HG03439 (cell line): ENCODE data around the gene PLCL1.
"Not testable (repeated sequence)": the region's sequence is repeated elsewhere in the genome, so short reads cannot be mapped to it uniquely, and the experiment has no call there.

Experiments used
- ATAC-seq: cut with Tn5 transposase; IDR thresholded peaks from one replicate; pipeline ENCODE4 v1.9.1; 2021; ENCODE audit warnings: mild to moderate bottlenecking, moderate library complexity; ENCODE audit not compliant: unreplicated experiment

PLCL1 gene

DNA sequence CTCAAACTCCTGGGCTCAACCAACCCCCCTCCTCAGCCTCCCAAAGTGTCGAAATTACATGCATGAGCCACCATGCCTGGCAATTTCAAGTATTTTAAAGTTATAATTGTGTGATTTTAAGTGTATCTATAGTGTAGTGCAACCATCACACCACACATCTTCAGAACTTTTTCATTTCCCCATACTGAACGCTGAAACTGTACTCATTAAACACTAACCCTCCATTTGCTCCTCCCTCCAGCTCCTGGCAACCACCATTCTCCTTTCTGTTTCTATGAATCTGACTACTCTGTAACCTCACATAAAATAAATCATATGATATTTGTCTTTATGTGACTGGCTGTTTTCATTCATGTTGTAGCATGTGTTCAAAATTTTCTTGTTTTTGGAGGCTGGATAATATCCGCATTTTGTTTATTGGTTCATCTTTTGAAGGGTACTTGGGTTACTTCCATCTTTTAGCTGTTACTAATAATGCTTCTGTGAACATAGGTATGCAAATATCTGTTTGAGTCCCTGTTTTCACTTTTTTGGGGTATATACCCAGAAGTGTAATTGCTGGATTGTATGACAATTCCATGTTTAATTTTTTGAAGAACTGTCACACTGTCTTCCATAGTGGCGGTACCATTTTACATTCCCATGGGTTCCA lies 188.2 kb downstream of the PLCL1 start:
- ATAC-seq, result peak; percentile 82

DNA sequence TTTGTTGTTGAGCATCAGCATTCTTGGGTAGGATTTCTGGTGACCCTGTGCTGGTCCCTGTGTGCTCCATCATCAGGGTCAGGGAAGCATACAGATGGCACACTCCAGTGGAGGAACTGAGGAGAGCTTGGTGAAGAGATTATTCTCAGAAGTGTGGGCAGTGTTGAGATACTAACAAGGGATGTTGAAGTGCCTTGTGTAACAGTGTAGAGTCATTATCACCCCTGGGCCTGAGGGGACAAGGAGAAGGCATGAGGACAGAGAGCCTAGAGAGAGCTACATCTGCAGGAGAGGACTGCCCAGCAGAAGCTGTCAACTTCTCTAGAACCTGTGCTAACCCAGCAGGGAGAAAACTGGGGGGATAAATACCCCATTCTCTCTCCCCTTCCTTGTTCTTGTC lies 189.0 kb downstream of the PLCL1 start:
- ATAC-seq, result peak; percentile 48

DNA sequence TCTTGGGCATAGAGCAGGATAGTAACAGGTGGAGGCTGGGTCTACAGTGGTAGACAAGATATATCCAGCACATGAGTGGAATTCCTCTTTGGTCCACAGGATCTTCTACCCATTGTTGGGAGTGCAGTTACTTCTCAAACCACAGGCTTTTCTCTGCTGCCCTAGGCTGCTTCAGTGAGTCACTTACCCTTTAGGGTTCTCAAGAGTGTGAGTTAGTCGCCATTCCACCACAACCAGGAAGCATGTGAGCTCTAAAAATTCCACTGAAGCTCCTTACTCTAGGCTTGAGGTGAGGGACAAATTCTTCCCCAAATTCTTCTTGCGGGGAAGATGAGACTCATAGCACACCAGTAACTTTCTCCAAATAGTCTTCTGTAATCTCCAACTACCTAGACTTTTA lies 189.4 kb downstream of the PLCL1 start:
- ATAC-seq, result peak; percentile 15

DNA sequence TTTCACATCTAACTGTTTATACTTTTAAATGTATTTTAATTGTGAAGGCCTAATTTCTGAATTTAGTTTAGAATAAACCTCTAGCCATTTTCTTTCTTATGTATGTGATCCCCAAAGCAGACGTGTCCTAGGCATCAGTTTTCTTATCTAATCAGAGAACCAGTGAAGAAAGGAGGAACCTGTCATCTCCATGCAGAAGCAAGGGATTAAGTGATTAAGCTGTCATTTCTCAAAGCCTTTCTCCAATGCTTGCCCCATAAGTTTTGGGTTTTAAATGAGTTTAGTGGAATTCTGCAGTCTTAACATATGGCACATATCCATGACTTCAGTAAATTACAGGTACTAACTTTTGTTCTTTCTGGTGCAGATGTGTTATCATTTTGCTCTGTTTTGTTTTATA lies 190.4 kb downstream of the PLCL1 start:
- no peak for ATAC-seq

DNA sequence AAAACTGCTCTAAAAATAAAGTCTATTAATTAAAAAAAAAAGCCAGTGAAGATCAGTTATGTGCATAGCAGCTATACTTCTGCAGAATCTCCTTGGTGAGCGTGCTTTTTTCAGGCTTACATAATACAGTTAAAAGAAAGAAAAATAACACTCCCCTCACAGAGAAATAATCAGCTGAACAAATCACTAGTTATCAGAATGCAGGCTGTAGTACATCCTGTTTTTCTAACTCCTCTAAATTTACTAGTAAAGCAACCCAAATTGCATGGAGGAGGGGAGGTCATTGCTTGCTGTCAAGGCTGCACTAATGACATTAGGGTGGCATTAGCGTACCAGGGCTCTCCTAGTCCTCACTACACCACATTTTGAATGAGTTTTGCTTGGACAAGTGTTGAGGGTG lies 192.2 kb downstream of the PLCL1 start:
- no peak for ATAC-seq

DNA sequence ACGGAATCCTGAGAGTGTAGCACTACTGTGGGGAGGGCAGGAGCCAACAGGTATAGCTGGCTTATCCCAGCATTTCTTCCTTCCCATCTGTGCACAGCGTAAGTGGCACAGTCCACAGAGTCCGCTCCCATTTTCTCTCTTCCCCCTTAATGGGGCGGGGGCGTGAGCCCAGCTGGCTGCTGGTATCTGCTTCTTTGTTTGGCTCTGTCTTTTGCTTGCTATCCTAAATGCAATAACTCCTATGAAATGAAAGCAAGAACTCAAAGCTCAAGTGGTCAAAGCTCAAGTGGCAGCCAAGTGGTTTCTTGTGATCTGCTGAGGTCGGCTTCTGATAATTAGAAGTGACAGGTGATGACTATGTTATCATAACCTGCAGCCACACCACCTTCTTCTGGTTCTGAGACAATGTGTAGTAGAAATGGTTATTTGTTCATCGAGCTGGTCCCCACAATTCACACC lies 192.7 kb downstream of the PLCL1 start:
- ATAC-seq, result no peak

GRCh38 chr2:197998702-197999101 lies 194.3 kb downstream of the PLCL1 start:
- ATAC-seq, result no peak

DNA sequence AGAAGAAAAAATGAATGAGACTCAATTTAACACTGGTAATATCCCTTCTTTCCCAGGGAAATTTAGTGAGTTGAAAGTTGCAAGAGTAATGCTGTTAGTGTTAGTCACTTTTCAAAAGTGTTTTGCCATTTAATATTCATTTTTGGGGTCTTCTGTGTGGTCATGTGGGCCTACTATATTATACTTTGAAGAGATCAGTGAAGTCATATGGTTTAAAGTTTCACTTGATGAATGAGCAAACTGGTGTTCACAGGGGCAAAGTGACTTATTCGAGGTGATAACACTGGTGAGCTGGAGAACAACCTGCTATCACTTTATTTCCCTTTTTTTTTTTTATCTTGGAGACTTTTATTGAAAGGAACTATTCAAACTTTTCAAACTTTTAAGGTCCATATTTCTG lies 196.0 kb downstream of the PLCL1 start:
- ATAC-seq, result no peak

DNA sequence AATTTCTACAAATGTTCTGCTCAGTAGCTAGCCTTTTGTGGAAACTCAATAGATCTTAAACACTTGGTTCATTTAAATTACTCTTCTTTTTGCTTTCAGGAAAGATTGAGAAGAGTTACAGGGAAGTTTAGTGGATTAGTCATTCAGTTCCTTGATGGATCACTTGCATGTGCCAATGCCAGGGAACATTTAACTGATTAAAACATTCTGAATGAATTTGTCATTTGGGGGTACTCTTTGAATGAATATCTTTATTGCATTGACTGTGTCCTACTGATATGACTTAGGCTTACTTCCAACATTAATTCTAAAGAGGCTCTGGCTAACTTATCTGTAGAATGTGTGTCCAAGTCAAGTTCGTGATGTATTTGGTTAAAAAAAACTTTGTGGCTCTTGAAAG lies 199.8 kb downstream of the PLCL1 start:
- ATAC-seq, result no peak

- peak; percentile 73 for ATAC-seq
Observed at GRCh38 chr2:198004921-198005829, 200.8 kb downstream of the PLCL1 start.

- no peak for ATAC-seq
Observed at GRCh38 chr2:198006733-198007132, 202.3 kb downstream of the PLCL1 start.

GRCh38 chr2:198008230-198008629 lies 203.8 kb downstream of the PLCL1 start:
- no peak for ATAC-seq

DNA sequence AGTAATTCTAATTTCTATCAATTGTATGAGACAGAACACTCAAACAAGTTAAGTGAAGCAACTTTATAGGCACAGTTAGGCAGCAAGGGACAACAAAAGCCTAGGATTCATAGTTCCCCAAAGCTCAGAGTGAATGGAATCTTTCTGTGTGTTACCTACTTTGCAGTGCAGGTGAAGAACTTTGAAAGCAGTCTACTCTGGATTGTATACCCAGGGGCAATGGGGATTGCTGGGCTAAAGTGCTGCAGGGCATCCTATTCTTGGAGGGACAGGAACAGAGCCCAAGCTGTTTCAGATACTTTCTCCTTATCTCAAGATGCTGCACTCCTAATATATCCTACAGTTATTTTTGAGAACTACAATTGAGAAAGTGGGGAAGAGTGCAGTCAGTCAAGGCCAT lies 207.6 kb downstream of the PLCL1 start:
- no peak for ATAC-seq

DNA sequence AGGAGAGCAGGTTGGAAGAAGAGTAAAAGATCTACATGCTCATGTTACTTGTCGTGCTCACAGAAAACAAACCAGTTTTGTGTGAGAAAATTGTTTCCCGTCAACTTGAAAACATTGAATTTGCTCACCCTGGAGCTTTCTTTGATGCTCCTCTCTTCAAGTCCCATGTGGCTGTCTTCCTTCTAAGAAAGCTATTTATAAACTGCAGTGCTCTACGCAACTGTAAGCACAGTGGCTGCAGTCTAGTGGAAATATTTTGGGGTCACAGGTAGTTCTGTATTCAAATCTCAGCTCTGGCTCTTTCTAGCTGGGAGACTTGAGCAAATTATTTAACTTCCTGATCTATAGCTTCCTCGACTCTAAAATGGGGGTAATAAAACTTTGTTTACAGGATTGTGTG lies 211.8 kb downstream of the PLCL1 start:
- ATAC-seq, result no peak

- ATAC-seq, result no peak
Observed at GRCh38 chr2:198017068-198017467, 212.7 kb downstream of the PLCL1 start.

DNA sequence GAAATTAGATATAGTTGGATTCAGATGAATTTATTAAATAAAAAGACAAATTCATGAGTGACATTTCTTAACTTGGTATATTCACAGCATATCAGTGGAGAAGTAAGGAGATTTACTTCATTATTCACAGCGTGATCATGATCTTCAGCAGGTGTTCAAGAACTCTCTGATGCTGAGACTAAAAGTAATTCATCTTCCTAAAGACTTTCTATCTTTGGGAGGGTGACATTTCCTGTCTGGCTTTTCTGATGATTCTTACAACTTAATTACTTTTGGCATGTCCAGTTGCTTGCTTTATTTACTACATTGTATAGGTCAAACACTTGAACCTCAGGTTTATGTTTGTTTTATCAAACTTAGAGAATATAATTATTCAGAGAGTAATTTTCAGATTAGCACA lies 224.6 kb downstream of the PLCL1 start:
- ATAC-seq, result no peak

DNA sequence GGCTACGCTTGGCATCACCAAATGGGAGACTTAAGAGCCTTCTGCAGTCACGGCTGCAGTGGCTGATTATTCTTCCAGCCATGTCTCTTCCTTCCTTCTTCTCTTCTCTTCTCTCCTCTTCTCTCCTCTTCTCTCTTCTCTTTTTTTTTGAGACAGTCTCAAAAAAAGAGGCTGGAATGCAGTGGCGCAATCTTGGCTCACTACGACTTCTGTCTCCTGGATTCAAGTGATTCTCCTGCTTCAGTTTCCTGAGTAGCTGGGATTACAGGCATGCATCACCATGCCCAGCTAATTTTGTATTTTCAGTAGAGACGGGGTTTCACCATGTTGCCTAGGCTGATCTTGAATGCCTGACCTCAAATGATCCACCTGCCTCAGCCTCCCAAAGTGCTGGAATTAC lies 225.2 kb downstream of the PLCL1 start:
- ATAC-seq, result not testable (repeated sequence)

GRCh38 chr2:198033626-198034025 lies 229.2 kb downstream of the PLCL1 start:
- ATAC-seq, result no peak

DNA sequence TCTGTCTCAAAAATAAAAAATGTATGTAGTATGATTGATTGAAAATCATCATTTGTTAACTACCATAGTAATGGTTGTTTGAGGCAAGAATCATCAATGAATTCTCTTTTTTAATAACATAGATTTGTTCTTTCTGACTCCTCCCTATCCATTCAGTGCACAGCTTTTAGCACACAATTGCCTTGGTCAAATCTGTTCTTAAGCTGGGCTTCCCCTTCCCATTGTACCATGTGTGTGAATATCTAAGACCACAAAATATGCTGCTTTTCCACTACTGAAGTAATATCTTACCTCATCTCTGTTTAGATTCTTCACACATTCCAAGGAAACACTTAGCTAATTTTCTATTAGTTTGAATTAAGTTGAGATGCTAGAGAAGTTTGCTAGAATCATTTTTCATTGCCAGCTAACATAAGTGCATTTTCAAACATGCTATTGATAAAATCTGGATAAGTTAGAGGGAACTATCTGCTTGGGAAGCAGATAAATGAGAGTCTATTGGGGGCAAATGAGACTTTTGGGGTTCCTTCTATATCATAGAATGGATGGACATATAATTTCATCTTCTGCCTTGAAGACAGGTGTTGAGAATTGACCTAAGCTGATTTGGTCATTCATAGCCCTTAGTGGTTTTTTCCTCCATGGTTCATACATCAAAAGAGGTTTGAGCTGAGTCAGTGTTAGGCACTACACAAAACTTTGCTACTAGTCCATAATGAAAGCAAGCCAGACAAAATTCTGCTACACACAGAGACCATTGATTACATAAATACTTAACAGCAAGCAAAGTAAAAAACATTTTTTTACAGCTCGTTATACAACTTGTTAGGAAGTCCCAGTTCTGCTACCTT lies 231.9 kb downstream of the PLCL1 start:
- no peak for ATAC-seq

GRCh38 chr2:198040835-198041234 lies 236.4 kb downstream of the PLCL1 start:
- ATAC-seq, result no peak

- no peak for ATAC-seq
Observed at GRCh38 chr2:198042189-198042588, 237.8 kb downstream of the PLCL1 start.
